ENCODE measurements around the gene HS3ST3A1.
A peak's percentile ranks its signal among the peaks of the same experiment; 100 is the strongest.

The HS3ST3A1 gene

GRCh38 chr17:13601776-13602551 lies at the start of gene HS3ST3A1:
HS3ST3A1 (minus strand) TSS chr17:13601929; CDS start chr17:13601129, 800 bp downstream.
- DNase-seq, result no peak

GRCh38 chr17:13650096-13650675 lies 48.5 kb upstream of the HS3ST3A1 start:
- no peak for DNase-seq

GRCh38 chr17:13647543-13648021 lies 45.9 kb upstream of the HS3ST3A1 start:
- no peak for DNase-seq

- no peak for DNase-seq
These were observed 45.3 kb upstream of the HS3ST3A1 start for GRCh38 chr17:13646969-13647542.

- DNase-seq, result no peak
These were observed 44.7 kb upstream of the HS3ST3A1 start for GRCh38 chr17:13646411-13646810.

- DNase-seq, result no peak
These were observed 41.5 kb upstream of the HS3ST3A1 start for GRCh38 chr17:13643180-13643579.

GRCh38 chr17:13642188-13642587 lies 40.5 kb upstream of the HS3ST3A1 start:
- DNase-seq, result no peak

GRCh38 chr17:13640551-13640950 lies 38.8 kb upstream of the HS3ST3A1 start:
- DNase-seq, result peak; percentile 7

- DNase-seq, result no peak
These were observed 37.2 kb upstream of the HS3ST3A1 start for GRCh38 chr17:13638855-13639458.

- DNase-seq, result no peak
These were observed 35.2 kb upstream of the HS3ST3A1 start for GRCh38 chr17:13636951-13637350.

- DNase-seq, result no peak
These were observed 34.2 kb upstream of the HS3ST3A1 start for GRCh38 chr17:13635951-13636350.

- DNase-seq, result no peak
These were observed 32.3 kb upstream of the HS3ST3A1 start for GRCh38 chr17:13634021-13634420.

- no peak for DNase-seq
These were observed 29.8 kb upstream of the HS3ST3A1 start for GRCh38 chr17:13631529-13631928.

- DNase-seq, result no peak
These were observed 25.0 kb upstream of the HS3ST3A1 start for GRCh38 chr17:13626703-13627102.

GRCh38 chr17:13619462-13619861 lies 17.7 kb upstream of the HS3ST3A1 start:
- no peak for DNase-seq

GRCh38 chr17:13616031-13616430 lies 14.3 kb upstream of the HS3ST3A1 start:
- DNase-seq, result no peak

GRCh38 chr17:13609941-13610340 lies 8.2 kb upstream of the HS3ST3A1 start:
- DNase-seq, result no peak

GRCh38 chr17:13601322-13601775 lies 380 bp downstream of the HS3ST3A1 start:
- no peak for DNase-seq

GRCh38 chr17:13600475-13601321 lies 1.0 kb downstream of the HS3ST3A1 start:
- DNase-seq, result no peak

- DNase-seq, result no peak
These were observed 1.9 kb downstream of the HS3ST3A1 start for GRCh38 chr17:13599864-13600263.

GRCh38 chr17:13599168-13599577 lies 2.6 kb downstream of the HS3ST3A1 start:
- no peak for DNase-seq

GRCh38 chr17:13598353-13599167 lies 3.2 kb downstream of the HS3ST3A1 start:
- DNase-seq, result no peak
